ENCODE measurements around the gene B4GALT5.
"Not testable (repeated sequence)": the region's sequence is repeated elsewhere in the genome, so short reads cannot be mapped to it uniquely, and the experiment has no call there.

The B4GALT5 gene

GRCh38 chr20:49713753-49714712 lies at the start of gene B4GALT5:
Gene B4GALT5, minus strand, starts transcription at chr20:49713878. Its CDS starts 188 bp downstream, at chr20:49713690.
- peak; percentile 59 for DNase-seq

- no peak for DNase-seq
Measured at GRCh38 chr20:49762940-49763766, 49.5 kb upstream of the B4GALT5 start.

- DNase-seq: not testable (repeated sequence)
Measured at GRCh38 chr20:49761888-49762287, 48.2 kb upstream of the B4GALT5 start.

GRCh38 chr20:49759266-49759950 lies 45.7 kb upstream of the B4GALT5 start:
- no peak for DNase-seq

- DNase-seq: no peak
Measured at GRCh38 chr20:49758781-49759180, 45.1 kb upstream of the B4GALT5 start.

GRCh38 chr20:49757597-49757996 lies 43.9 kb upstream of the B4GALT5 start:
- DNase-seq: no peak

GRCh38 chr20:49756241-49756640 lies 42.6 kb upstream of the B4GALT5 start:
- DNase-seq: no peak

- no peak for DNase-seq
Measured at GRCh38 chr20:49754596-49754995, 40.9 kb upstream of the B4GALT5 start.

- no peak for DNase-seq
Measured at GRCh38 chr20:49753133-49753532, 39.5 kb upstream of the B4GALT5 start.

GRCh38 chr20:49752201-49752903 lies 38.7 kb upstream of the B4GALT5 start:
- DNase-seq: no peak

GRCh38 chr20:49751397-49751736 lies 37.7 kb upstream of the B4GALT5 start:
- no peak for DNase-seq

GRCh38 chr20:49750611-49751396 lies 37.1 kb upstream of the B4GALT5 start:
- no peak for DNase-seq

- no peak for DNase-seq
Measured at GRCh38 chr20:49749625-49750024, 35.9 kb upstream of the B4GALT5 start.

- no peak for DNase-seq
Measured at GRCh38 chr20:49748525-49748838, 34.8 kb upstream of the B4GALT5 start.

- no peak for DNase-seq
Measured at GRCh38 chr20:49747707-49748524, 34.2 kb upstream of the B4GALT5 start.

GRCh38 chr20:49742948-49743347 lies 29.3 kb upstream of the B4GALT5 start:
- DNase-seq: no peak

GRCh38 chr20:49741977-49742376 lies 28.3 kb upstream of the B4GALT5 start:
- no peak for DNase-seq

- DNase-seq: no peak
Measured at GRCh38 chr20:49740807-49741206, 27.1 kb upstream of the B4GALT5 start.

GRCh38 chr20:49739042-49739441 lies 25.4 kb upstream of the B4GALT5 start:
- DNase-seq: no peak

- no peak for DNase-seq
Measured at GRCh38 chr20:49737260-49737659, 23.6 kb upstream of the B4GALT5 start.

- no peak for DNase-seq
Measured at GRCh38 chr20:49729780-49730179, 16.1 kb upstream of the B4GALT5 start.
